ENCODE measurements around the gene MARCHF11.

DNA sequence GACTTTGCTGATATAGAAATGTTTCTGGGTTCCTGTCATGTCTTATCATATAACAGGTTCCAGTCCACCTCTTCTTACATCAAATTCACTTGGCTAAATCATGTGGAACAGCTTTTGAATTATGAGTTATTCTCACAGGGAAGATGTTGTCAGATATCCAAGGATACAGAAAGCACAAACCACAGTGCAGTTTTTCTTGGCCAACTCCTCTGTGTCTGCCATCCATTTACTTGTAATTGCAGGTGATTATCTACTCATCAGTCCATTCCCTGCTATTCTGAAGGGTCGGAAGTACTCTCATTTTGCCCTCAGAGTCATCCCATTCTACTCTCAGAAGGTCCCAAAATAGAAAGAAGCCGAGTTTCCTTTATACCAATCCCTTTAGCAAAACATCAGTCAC, 10.0 kb downstream of the MARCHF11 start:
- TF ChIP-seq, protein P1, sequence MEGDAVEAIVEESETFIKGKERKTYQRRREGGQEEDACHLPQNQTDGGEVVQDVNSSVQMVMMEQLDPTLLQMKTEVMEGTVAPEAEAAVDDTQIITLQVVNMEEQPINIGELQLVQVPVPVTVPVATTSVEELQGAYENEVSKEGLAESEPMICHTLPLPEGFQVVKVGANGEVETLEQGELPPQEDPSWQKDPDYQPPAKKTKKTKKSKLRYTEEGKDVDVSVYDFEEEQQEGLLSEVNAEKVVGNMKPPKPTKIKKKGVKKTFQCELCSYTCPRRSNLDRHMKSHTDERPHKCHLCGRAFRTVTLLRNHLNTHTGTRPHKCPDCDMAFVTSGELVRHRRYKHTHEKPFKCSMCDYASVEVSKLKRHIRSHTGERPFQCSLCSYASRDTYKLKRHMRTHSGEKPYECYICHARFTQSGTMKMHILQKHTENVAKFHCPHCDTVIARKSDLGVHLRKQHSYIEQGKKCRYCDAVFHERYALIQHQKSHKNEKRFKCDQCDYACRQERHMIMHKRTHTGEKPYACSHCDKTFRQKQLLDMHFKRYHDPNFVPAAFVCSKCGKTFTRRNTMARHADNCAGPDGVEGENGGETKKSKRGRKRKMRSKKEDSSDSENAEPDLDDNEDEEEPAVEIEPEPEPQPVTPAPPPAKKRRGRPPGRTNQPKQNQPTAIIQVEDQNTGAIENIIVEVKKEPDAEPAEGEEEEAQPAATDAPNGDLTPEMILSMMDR (IDR thresholded peaks at IDR 0.05), result no peak
- TF ChIP-seq POLR2A (IDR thresholded peaks at IDR 0.05) (no peak), EP300 (IDR thresholded peaks at IDR 0.05) (no peak)
